HL-60 (cell line): ENCODE results near the gene SCIMP.

Source experiments
- CTCF ChIP-seq: IDR thresholded peaks from one replicate; pipeline ENCODE4 v1.5.1; 2011; ENCODE audit warnings: low read length, control low read depth, inconsistent platforms; ENCODE audit not compliant: insufficient read depth
- REST ChIP-seq: IDR thresholded peaks from 2 replicates; pipeline ENCODE4 v1.6.1; 2012; ENCODE audit warnings: low read depth; ENCODE audit not compliant: insufficient replicate concordance
- SPI1 ChIP-seq: IDR thresholded peaks from 2 replicates; pipeline ENCODE4 v1.6.1; 2012; ENCODE audit warnings: low read depth, mild to moderate bottlenecking, borderline replicate concordance

GRCh38 chr17:5249615-5250014, 15.0 kb upstream of the SCIMP start:
- TF ChIP-seq CTCF (no peak), SPI1 (no peak), REST (no peak)
